Activated CD8-positive, alpha-beta T cell treated with anti-CD3 and anti-CD28 coated beads for 36 hours (primary cell): ENCODE data around the gene MCC. TPM values are rescaled to one million over a fixed set of nuclear protein-coding genes. Genes with fewer than 3 reads are reported as not detected.

Source experiments
- ATAC-seq: fragments of 200-7000 bp; cut with Tn5 transposase; one replicate; pipeline ENCODE4 v1.10.0; 2021; ENCODE audit warnings: mild to moderate bottlenecking, moderate library complexity
- CTCF ChIA-PET: fragments of 350-600 bp; sonication (Branson Sonifier 250); formaldehyde crosslinking; loops from one replicate; lab custom pipeline; 2021; ENCODE audit warnings: antibody characterized with exemption; lab: Charles Lee
- POLR2A ChIA-PET: fragments of 350-600 bp; sonication (Branson Sonifier 250); formaldehyde crosslinking; loops from one replicate; lab custom pipeline; 2021; ENCODE audit warnings: antibody characterized with exemption; lab: Charles Lee
- DNase-seq: peaks from one replicate; pipeline ENCODE4 v3.0.0-alpha.2; 2020
- H3K27ac Mint-ChIP-seq: one replicate; pipeline ENCODE4 v1.8.0; 2021; ENCODE audit warnings: mild to moderate bottlenecking, mixed read lengths
- H3K27me3 Mint-ChIP-seq: one replicate; pipeline ENCODE4 v1.8.0; 2021; ENCODE audit warnings: mixed read lengths
- H3K36me3 Mint-ChIP-seq: one replicate; pipeline ENCODE4 v1.8.0; 2021; ENCODE audit warnings: low read depth, mixed read lengths
- H3K4me1 Mint-ChIP-seq: one replicate; pipeline ENCODE4 v1.8.0; 2021; ENCODE audit warnings: low read depth, mixed read lengths
- H3K4me3 Mint-ChIP-seq: one replicate; pipeline ENCODE4 v1.8.0; 2021; ENCODE audit warnings: mild to moderate bottlenecking, moderate library complexity, mixed read lengths
- H3K9me3 Mint-ChIP-seq: one replicate; pipeline ENCODE4 v1.8.0; 2021; ENCODE audit warnings: mixed read lengths
- intact Hi-C: fragments of 100-400 bp; cut with micrococcal nuclease; formaldehyde crosslinking; loops from one replicate; pipeline ENCODE4 v1.10.0; 2022
- total RNA-seq, 2 experiments: library from RNA; stranded (reverse); gene quantifications; one replicate each; pipeline ENCODE4 v1.2.3, GENCODE V29; 2021
- TF ChIP-seq, protein P1 (sequence below): fragments of 200-600 bp; IDR thresholded peaks from one replicate; pipeline ENCODE4 v1.8.0; 2022; ENCODE audit warnings: antibody characterized with exemption, mild to moderate bottlenecking

MCC gene
- total RNA-seq, 2 experiments from 2014 or later = 4.9 to 5.4 TPM

DNA sequence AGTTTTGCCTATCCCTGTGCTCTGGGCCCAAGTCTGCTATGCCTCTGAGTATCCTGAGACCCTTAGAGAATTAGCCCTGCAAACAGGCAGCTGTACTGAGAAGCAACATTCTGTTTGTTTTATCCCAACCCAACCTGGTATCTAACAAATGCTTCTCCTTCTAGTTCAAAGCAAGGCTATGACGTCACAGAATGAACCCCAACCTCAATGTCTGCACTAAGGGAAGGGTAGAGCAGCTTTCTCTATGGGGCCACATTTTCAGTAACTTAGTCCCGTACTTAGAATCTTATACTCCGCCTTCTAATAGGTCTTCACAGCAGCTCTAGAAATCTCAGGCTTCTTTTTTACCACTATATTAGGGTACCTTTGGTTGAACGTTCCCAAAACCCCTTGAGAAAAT, 223.1 kb downstream of the MCC start:
- intact Hi-C loops = no loop called here
- TF ChIP-seq, protein P1, sequence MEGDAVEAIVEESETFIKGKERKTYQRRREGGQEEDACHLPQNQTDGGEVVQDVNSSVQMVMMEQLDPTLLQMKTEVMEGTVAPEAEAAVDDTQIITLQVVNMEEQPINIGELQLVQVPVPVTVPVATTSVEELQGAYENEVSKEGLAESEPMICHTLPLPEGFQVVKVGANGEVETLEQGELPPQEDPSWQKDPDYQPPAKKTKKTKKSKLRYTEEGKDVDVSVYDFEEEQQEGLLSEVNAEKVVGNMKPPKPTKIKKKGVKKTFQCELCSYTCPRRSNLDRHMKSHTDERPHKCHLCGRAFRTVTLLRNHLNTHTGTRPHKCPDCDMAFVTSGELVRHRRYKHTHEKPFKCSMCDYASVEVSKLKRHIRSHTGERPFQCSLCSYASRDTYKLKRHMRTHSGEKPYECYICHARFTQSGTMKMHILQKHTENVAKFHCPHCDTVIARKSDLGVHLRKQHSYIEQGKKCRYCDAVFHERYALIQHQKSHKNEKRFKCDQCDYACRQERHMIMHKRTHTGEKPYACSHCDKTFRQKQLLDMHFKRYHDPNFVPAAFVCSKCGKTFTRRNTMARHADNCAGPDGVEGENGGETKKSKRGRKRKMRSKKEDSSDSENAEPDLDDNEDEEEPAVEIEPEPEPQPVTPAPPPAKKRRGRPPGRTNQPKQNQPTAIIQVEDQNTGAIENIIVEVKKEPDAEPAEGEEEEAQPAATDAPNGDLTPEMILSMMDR = no peak
- H3K27me3 Mint-ChIP-seq = no peaks in the 10 kb centered on the region
- DNase-seq = no peak
- ATAC-seq = no peak
- H3K9me3 Mint-ChIP-seq = no peaks in the 10 kb centered on the region
- ChIA-PET CTCF (interaction anchor here (1.7 kb wide), 1 partner anchor 269 kb away, joined by 5 read pairs; no protein-coding TSS in a partner anchor), POLR2A (no interaction called here)
- no peak overlapping the region for H3K4me3 Mint-ChIP-seq
- no peaks in the 10 kb centered on the region for H3K36me3 Mint-ChIP-seq
- H3K4me1 Mint-ChIP-seq = peaks cover 8% of the 10 kb centered on the region
- no peak overlapping the region for H3K27ac Mint-ChIP-seq

DNA sequence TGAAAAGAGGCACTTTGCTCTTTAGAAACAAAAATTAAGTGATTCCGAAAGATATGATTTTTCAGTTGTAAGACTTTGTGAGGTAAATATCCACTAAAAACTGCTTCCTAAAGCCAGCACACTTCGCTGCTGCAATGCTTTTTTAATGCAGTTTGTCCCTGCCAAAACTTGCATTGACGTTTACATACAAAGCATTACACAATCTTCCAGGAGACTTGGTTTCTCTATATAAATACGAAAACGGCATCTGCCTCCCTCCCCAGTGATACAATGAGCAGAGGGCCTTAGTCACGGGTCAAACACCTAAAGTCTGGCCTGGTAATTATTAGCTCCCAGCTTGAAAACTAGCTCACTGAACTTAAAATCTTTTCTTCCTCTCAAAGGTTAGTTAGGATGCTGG, 224.2 kb downstream of the MCC start:
- intact Hi-C loops = no loop called here
- TF ChIP-seq, protein P1 = no peak
- ATAC-seq (no peak), DNase-seq (no peak)
- ChIA-PET CTCF (interaction anchor here (1.7 kb wide), 1 partner anchor 268 kb away, joined by 5 read pairs; no protein-coding TSS in a partner anchor), POLR2A (no interaction called here)
- Mint-ChIP-seq H3K27me3 (no peaks in the 10 kb centered on the region), H3K36me3 (no peaks in the 10 kb centered on the region), H3K27ac (no peak overlapping the region), H3K4me1 (peaks cover under 1% of the 10 kb centered on the region), H3K9me3 (no peaks in the 10 kb centered on the region), H3K4me3 (no peak overlapping the region)

DNA sequence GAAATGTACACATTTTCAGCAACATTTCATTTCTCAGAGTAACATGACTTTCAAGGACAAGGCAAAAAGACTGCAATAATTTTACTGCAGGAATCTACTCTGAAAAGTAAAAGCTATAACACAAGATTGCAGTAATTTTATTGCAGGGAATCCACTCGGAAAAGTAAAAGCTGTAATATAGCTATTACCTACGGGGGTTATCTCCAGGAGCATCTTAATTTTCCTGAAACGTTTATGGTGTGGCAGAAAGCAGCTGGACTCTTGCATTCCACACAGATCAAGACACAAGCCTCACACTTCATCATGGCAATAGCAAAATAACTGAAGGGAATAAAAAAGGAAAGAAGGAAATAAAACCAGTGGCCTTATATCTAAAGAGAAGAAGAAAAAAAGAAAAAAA, 224.7 kb downstream of the MCC start:
- POLR2A ChIA-PET = no interaction called here
- Mint-ChIP-seq H3K9me3 (no peaks in the 10 kb centered on the region), H3K4me3 (no peak overlapping the region), H3K27ac (no peak overlapping the region), H3K27me3 (no peaks in the 10 kb centered on the region), H3K36me3 (no peaks in the 10 kb centered on the region), H3K4me1 (no peaks in the 10 kb centered on the region)
- DNase-seq (no peak), ATAC-seq (no peak)
- CTCF ChIA-PET = interaction anchor here (1.0 kb wide), 1 partner anchor 267 kb away, joined by 3 read pairs; no protein-coding TSS in a partner anchor
- intact Hi-C loops = no loop called here
- TF ChIP-seq, protein P1 = no peak

DNA sequence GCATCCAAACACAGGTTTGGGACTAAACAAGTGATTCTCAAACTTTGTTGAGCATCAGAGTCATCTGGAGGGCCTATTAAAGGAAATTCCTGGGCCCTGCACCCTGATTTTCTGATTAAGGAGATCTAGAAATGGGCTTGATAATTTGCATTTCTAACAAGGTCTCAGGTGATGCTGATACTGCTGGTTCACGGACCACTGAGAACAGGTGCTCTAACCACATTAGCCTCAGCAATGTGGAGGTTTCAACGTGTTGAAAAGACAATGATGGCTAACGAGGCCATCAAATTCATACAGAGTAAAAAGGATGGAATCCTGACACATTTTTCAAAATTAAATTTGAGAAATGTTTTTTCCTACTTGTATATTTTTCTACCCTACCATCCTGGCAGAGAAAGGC, 225.6 kb downstream of the MCC start:
- ChIA-PET POLR2A (no interaction called here), CTCF (interaction anchor here (1.0 kb wide), 1 partner anchor 266 kb away, joined by 3 read pairs; no protein-coding TSS in a partner anchor)
- no peak for DNase-seq
- ATAC-seq = no peak
- Mint-ChIP-seq H3K27ac (no peak overlapping the region), H3K4me3 (no peak overlapping the region), H3K9me3 (no peaks in the 10 kb centered on the region), H3K4me1 (no peaks in the 10 kb centered on the region), H3K27me3 (no peaks in the 10 kb centered on the region), H3K36me3 (no peaks in the 10 kb centered on the region)
- TF ChIP-seq, protein P1 = no peak
- intact Hi-C loops = no loop called here

DNA sequence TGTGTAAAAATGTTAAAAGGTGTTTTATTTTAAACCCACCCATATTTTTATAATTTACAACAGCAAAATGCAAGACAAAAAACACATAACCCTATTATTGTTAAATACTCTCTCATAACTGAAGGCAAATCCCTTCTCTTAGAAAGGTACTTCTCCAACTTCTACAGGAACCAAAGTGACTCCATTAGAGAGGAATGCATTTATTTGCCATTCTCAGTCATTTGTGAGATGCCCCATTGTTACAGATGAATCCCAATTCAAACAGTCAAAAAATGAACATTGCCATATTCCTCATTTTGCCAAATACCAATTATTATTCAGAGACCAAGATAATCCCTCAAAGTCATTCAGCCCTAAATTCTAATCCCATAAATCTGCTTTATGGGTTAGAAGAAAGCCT, 229.2 kb downstream of the MCC start:
- Mint-ChIP-seq H3K4me1 (no peaks in the 10 kb centered on the region), H3K27me3 (no peaks in the 10 kb centered on the region), H3K4me3 (no peak overlapping the region), H3K36me3 (no peaks in the 10 kb centered on the region), H3K9me3 (no peaks in the 10 kb centered on the region), H3K27ac (no peak overlapping the region)
- TF ChIP-seq, protein P1 = no peak
- ChIA-PET POLR2A (no interaction called here), CTCF (interaction anchor here (1.1 kb wide), 1 partner anchor 14 kb away, joined by 3 read pairs; no protein-coding TSS in a partner anchor)
- ATAC-seq (no peak), DNase-seq (no peak)
- intact Hi-C loops = no loop called here
